Activated CD4-positive, alpha-beta T cell treated with anti-CD3 and anti-CD28 coated beads for 36 hours (primary cell): Measurements from ENCODE around the gene SMG6. TPM values are rescaled to one million over a fixed set of nuclear protein-coding genes. Genes with fewer than 3 reads are reported as not detected.
A peak's percentile ranks its signal among the peaks of the same experiment; 100 is the strongest.

Experiments
- ATAC-seq: fragments of 200-7000 bp; cut with Tn5 transposase; one replicate; pipeline ENCODE4 v1.10.0; 2021; ENCODE audit warnings: mild to moderate bottlenecking, moderate library complexity
- CTCF ChIA-PET: fragments of 350-600 bp; sonication (Branson Sonifier 250); formaldehyde crosslinking; loops from one replicate; lab custom pipeline; 2021; ENCODE audit warnings: antibody characterized with exemption; lab: Charles Lee
- POLR2A ChIA-PET: fragments of 350-600 bp; sonication (Branson Sonifier 250); formaldehyde crosslinking; loops from one replicate; lab custom pipeline; 2021; ENCODE audit warnings: antibody characterized with exemption, inconsistent platforms; lab: Charles Lee
- DNase-seq: peaks from one replicate; pipeline ENCODE4 v3.0.0-alpha.2; 2020
- H3K27ac Mint-ChIP-seq: one replicate; pipeline ENCODE4 v1.8.0; 2021; ENCODE audit warnings: mixed read lengths
- H3K27me3 Mint-ChIP-seq: one replicate; pipeline ENCODE4 v1.8.0; 2021; ENCODE audit warnings: mixed read lengths
- H3K36me3 Mint-ChIP-seq: one replicate; pipeline ENCODE4 v1.8.0; 2021; ENCODE audit warnings: low read depth, mixed read lengths
- H3K4me1 Mint-ChIP-seq: one replicate; pipeline ENCODE4 v1.8.0; 2021; ENCODE audit warnings: mixed read lengths
- H3K4me3 Mint-ChIP-seq: one replicate; pipeline ENCODE4 v1.8.0; 2021; ENCODE audit warnings: mild to moderate bottlenecking, moderate library complexity, mixed read lengths
- H3K9me3 Mint-ChIP-seq: one replicate; pipeline ENCODE4 v1.8.0; 2021; ENCODE audit warnings: low read depth, mixed read lengths
- intact Hi-C, 2 experiments: fragments of 100-400 bp; cut with DNase I in 1 of 2; cut with micrococcal nuclease in 1 of 2; formaldehyde crosslinking; loops; one replicate each; pipeline versions ENCODE4 v1.14.2 to v1.15.1; 2022 to 2024; cut with DNase I, micrococcal nuclease
- total RNA-seq, 2 experiments: library from RNA; stranded (reverse); gene quantifications; one replicate each; pipeline ENCODE4 v1.2.3, GENCODE V29; 2021

Gene SMG6
- total RNA-seq, 2 experiments from 2014 or later: 28.5 to 31.4 TPM

- no peaks in the 10 kb centered on the region for H3K9me3 Mint-ChIP-seq
- H3K36me3 Mint-ChIP-seq: no peaks in the 10 kb centered on the region
- H3K4me1 Mint-ChIP-seq: peaks cover 27% of the 10 kb centered on the region
- ATAC-seq: no peak
- H3K27ac Mint-ChIP-seq: no peak overlapping the region
- H3K27me3 Mint-ChIP-seq: peaks cover 22% of the 10 kb centered on the region
- intact Hi-C loops: loop anchor here (5.0 kb wide), 3 partner anchors 121 to 306 kb away; partner anchors contain the start of gene WDR81 (in 1 of the 2)
- POLR2A ChIA-PET: no interaction called here
- DNase-seq: no peak
- CTCF ChIA-PET: interaction anchor here (1.0 to 1.3 kb wide), 2 partner anchors 25 to 26 kb away, joined by 3 read pairs; no protein-coding TSS in a partner anchor
- no peak overlapping the region for H3K4me3 Mint-ChIP-seq
Measured at GRCh38 chr17:2028234-2028614, 275.4 kb downstream of the SMG6 start.

- Mint-ChIP-seq H3K4me3 (no peak overlapping the region), H3K9me3 (no peaks in the 10 kb centered on the region), H3K27me3 (peaks cover 22% of the 10 kb centered on the region), H3K36me3 (no peaks in the 10 kb centered on the region), H3K4me1 (peaks cover 24% of the 10 kb centered on the region), H3K27ac (no peak overlapping the region)
- ChIA-PET CTCF (interaction anchor here (0.7 to 1.3 kb wide), 2 partner anchors 26 to 359 kb away, joined by 3 read pairs; no protein-coding TSS in a partner anchor), POLR2A (no interaction called here)
- DNase-seq: no peak
- no peak for ATAC-seq
- intact Hi-C loops: loop anchor here (5.0 kb wide), 3 partner anchors 120 to 305 kb away; partner anchors contain the start of gene WDR81 (in 1 of the 2)
Measured at GRCh38 chr17:2027528-2028233, 275.9 kb downstream of the SMG6 start.

- ChIA-PET POLR2A (interaction anchor here (0.6 to 0.7 kb wide), 2 partner anchors 11 to 133 kb away, joined by 4 read pairs; no protein-coding TSS in a partner anchor), CTCF (interaction anchor here (0.7 to 1.6 kb wide), 5 partner anchors 14 to 377 kb away, joined by 3 to 6 read pairs (median 4); partner anchors contain the start of gene RILP)
- peaks cover 12% of the 10 kb centered on the region for H3K4me1 Mint-ChIP-seq
- peak overlapping the region; percentile 59 for H3K4me3 Mint-ChIP-seq
- H3K36me3 Mint-ChIP-seq: no peaks in the 10 kb centered on the region
- no peaks in the 10 kb centered on the region for H3K9me3 Mint-ChIP-seq
- H3K27me3 Mint-ChIP-seq: peaks cover 22% of the 10 kb centered on the region
- no peak overlapping the region for H3K27ac Mint-ChIP-seq
- intact Hi-C loops: loop anchor here (1.0 to 5.0 kb wide), 4 partner anchors 117 to 303 kb away; partner anchors contain the start of gene WDR81 (in 1 of the 2)
- DNase-seq (peak; percentile 65), ATAC-seq (no peak)
Measured at GRCh38 chr17:2025622-2026309, 277.8 kb downstream of the SMG6 start.

GRCh38 chr17:2025220-2025621 lies 278.4 kb downstream of the SMG6 start, which contains the start of gene RTN4RL1:
Gene RTN4RL1 (minus strand): TSS chr17:2025334. CDS start chr17:2024865, 469 bp downstream.
- peak; percentile 80 for DNase-seq
- Mint-ChIP-seq H3K4me3 (peak within 1 kb of the TSS; percentile 59), H3K36me3 (no peaks in the 10 kb centered on the region), H3K27ac (no peak within 1 kb of the TSS), H3K9me3 (no peaks in the 10 kb centered on the region), H3K27me3 (peaks cover 22% of the 10 kb centered on the region), H3K4me1 (peaks cover 12% of the 10 kb centered on the region)
- ATAC-seq: peak; percentile 24
- intact Hi-C loops: loop anchor here (5.0 kb wide), 3 partner anchors 118 to 303 kb away; partner anchors contain the start of gene WDR81 (in 1 of the 2)
- ChIA-PET POLR2A (interaction anchor here (0.6 kb wide), 1 partner anchor 11 kb away, joined by 4 read pairs; no protein-coding TSS in a partner anchor), CTCF (interaction anchor here (0.7 to 1.6 kb wide), 4 partner anchors 14 to 376 kb away, joined by 3 to 6 read pairs (median 4); partner anchors contain the start of gene RILP)

GRCh38 chr17:2024572-2025219 lies 278.9 kb downstream of the SMG6 start:
- ChIA-PET CTCF (interaction anchor here (0.7 to 1.6 kb wide), 4 partner anchors 13 to 376 kb away, joined by 3 to 6 read pairs (median 4); partner anchors contain the start of gene RILP), POLR2A (interaction anchor here (0.6 kb wide), 1 partner anchor 12 kb away, joined by 4 read pairs; no protein-coding TSS in a partner anchor)
- no peak for DNase-seq
- Mint-ChIP-seq H3K27me3 (peaks cover 22% of the 10 kb centered on the region), H3K4me3 (peak overlapping the region; percentile 47), H3K27ac (no peak overlapping the region), H3K4me1 (peaks cover 12% of the 10 kb centered on the region), H3K36me3 (no peaks in the 10 kb centered on the region), H3K9me3 (no peaks in the 10 kb centered on the region)
- ATAC-seq: no peak
- intact Hi-C loops: loop anchor here (5.0 kb wide), 3 partner anchors 117 to 302 kb away; partner anchors contain the start of gene WDR81 (in 1 of the 2)

- Mint-ChIP-seq H3K4me3 (peak overlapping the region; percentile 47), H3K27ac (no peak overlapping the region), H3K9me3 (no peaks in the 10 kb centered on the region), H3K27me3 (peaks cover 22% of the 10 kb centered on the region), H3K36me3 (no peaks in the 10 kb centered on the region), H3K4me1 (peaks cover 12% of the 10 kb centered on the region)
- ATAC-seq (peak; percentile 18), DNase-seq (peak; percentile 61)
- POLR2A ChIA-PET: no interaction called here
- CTCF ChIA-PET: interaction anchor here (0.6 to 1.4 kb wide), 3 partner anchors 13 to 290 kb away, joined by 3 to 4 read pairs (median 3); no protein-coding TSS in a partner anchor
- intact Hi-C loops: no loop called here
Measured at GRCh38 chr17:2023692-2024571, 279.7 kb downstream of the SMG6 start.

GRCh38 chr17:2023256-2023655 lies 280.3 kb downstream of the SMG6 start:
- no peaks in the 10 kb centered on the region for H3K9me3 Mint-ChIP-seq
- ATAC-seq (no peak), DNase-seq (no peak)
- intact Hi-C loops: no loop called here
- no peaks in the 10 kb centered on the region for H3K36me3 Mint-ChIP-seq
- peaks cover 22% of the 10 kb centered on the region for H3K27me3 Mint-ChIP-seq
- POLR2A ChIA-PET: no interaction called here
- peaks cover 12% of the 10 kb centered on the region for H3K4me1 Mint-ChIP-seq
- CTCF ChIA-PET: no interaction called here
- H3K27ac Mint-ChIP-seq: no peak overlapping the region
- H3K4me3 Mint-ChIP-seq: no peak overlapping the region

- no peaks in the 10 kb centered on the region for H3K9me3 Mint-ChIP-seq
- intact Hi-C loops: no loop called here
- DNase-seq (no peak), ATAC-seq (no peak)
- H3K4me3 Mint-ChIP-seq: no peak overlapping the region
- POLR2A ChIA-PET: no interaction called here
- peaks cover 12% of the 10 kb centered on the region for H3K4me1 Mint-ChIP-seq
- no peak overlapping the region for H3K27ac Mint-ChIP-seq
- peaks cover 18% of the 10 kb centered on the region for H3K27me3 Mint-ChIP-seq
- CTCF ChIA-PET: no interaction called here
- no peaks in the 10 kb centered on the region for H3K36me3 Mint-ChIP-seq
Measured at GRCh38 chr17:2022647-2023240, 280.8 kb downstream of the SMG6 start.

GRCh38 chr17:2020721-2021120 lies 282.9 kb downstream of the SMG6 start:
- CTCF ChIA-PET: no interaction called here
- Mint-ChIP-seq H3K27me3 (peaks cover 5% of the 10 kb centered on the region), H3K9me3 (no peaks in the 10 kb centered on the region), H3K4me1 (peaks cover 7% of the 10 kb centered on the region), H3K36me3 (no peaks in the 10 kb centered on the region), H3K27ac (no peak overlapping the region), H3K4me3 (no peak overlapping the region)
- POLR2A ChIA-PET: no interaction called here
- no peak for DNase-seq
- intact Hi-C loops: no loop called here
- ATAC-seq: no peak

- DNase-seq (no peak), ATAC-seq (no peak)
- Mint-ChIP-seq H3K4me1 (peaks cover 6% of the 10 kb centered on the region), H3K4me3 (no peak overlapping the region), H3K27me3 (peaks cover 7% of the 10 kb centered on the region), H3K27ac (no peak overlapping the region), H3K9me3 (no peaks in the 10 kb centered on the region), H3K36me3 (no peaks in the 10 kb centered on the region)
- ChIA-PET POLR2A (no interaction called here), CTCF (interaction anchor here (0.6 kb wide), 1 partner anchor 57 kb away, joined by 3 read pairs; no protein-coding TSS in a partner anchor)
- intact Hi-C loops: no loop called here
Measured at GRCh38 chr17:2019723-2020122, 283.9 kb downstream of the SMG6 start.
